Ovary (tissue), 9 donors: ENCODE data around the gene TEX47. TPM values are rescaled to one million over a fixed set of nuclear protein-coding genes. Genes with fewer than 3 reads are reported as not detected.
A peak's percentile ranks its signal among the peaks of the same experiment; 100 is the strongest.

Experiments used
- DNase-seq, 5 donors: peaks; one replicate each; pipeline ENCODE4 v3.0.0-alpha.2; 2019 to 2020
- H3K27ac ChIP-seq, 2 donors: fragments of 200-600 bp; one replicate each; pipeline versions ENCODE4 v1.5.1 to v1.8.0; 2019 to 2022
- H3K27me3 ChIP-seq: fragments of 200-600 bp; one replicate; pipeline ENCODE4 v1.8.0; 2022
- H3K36me3 ChIP-seq: fragments of 200-600 bp; sonication (generic); one replicate; pipeline ENCODE4 v1.5.1; 2019
- H3K4me1 ChIP-seq: one replicate; pipeline ENCODE4 v1.8.1; 2013; ENCODE audit warnings: mild to moderate bottlenecking, moderate library complexity; ENCODE audit not compliant: insufficient read depth
- H3K4me3 ChIP-seq: fragments of 200-600 bp; sonication (generic); one replicate; pipeline ENCODE4 v1.5.1; 2017
- H3K9me3 ChIP-seq, 2 donors: fragments of 200-600 bp in 1 of 2; sonication (generic) in 1 of 2; one replicate each; pipeline versions ENCODE4 v1.5.1 to v1.8.1; 2013 to 2019; ENCODE audit warnings: mild to moderate bottlenecking in 1 of 2, moderate library complexity in 1 of 2
- EP300 ChIP-seq: sonication (generic); formaldehyde crosslinking; IDR thresholded peaks from one replicate; pipeline ENCODE4 v1.6.1; 2017; ENCODE audit warnings: antibody characterized with exemption
- POLR2A ChIP-seq: fragments of 450-650 bp; IDR thresholded peaks from one replicate; pipeline ENCODE4 v1.6.1; 2017; ENCODE audit warnings: antibody characterized with exemption, mild to moderate bottlenecking, moderate library complexity
- WGBS, 3 donors: extraction: QIAGEN DNeasy Blood & Tissue Kit in 1 of 3; methylation state at CpG; one replicate each; pipeline versions ENCODE4 v1.1.5 to v1.1.7; 2013 to 2017; 5-methylcytosine and 5-hydroxymethylcytosine counted together
- intact Hi-C, 4 donors: fragments of 100-400 bp; cut with DNase I; formaldehyde crosslinking; loops; one replicate each; pipeline versions ENCODE4 v1.11.0 to v1.15.1; 2022 to 2023
- polyA plus RNA-seq, 2 donors: library from polyadenylated mRNA; stranded (reverse); fragments of 200-250 nt in 1 of 2; fragments of 350-450 nt in 1 of 2; fragmentation: Illumina TruSeq in 1 of 2; extraction: RNeasy Lipid Tissue Mini Kit (QIAGEN cat#74804) in 1 of 2; gene quantifications; one replicate each; pipeline ENCODE4 v1.2.3, GENCODE V29; 2013 to 2014
- total RNA-seq, 7 donors: library from RNA; depleted of rRNA in 2 of 7; stranded (reverse); fragments of >200 nt in 2 of 7; fragmentation: NEBNext Ultra II Directional in 3 of 7; extraction: Animal tissue kit (Norgen Biotek cat#: 25700) in 3 of 7; gene quantifications; one replicate each; pipeline versions ENCODE4 v1.1.0 to v1.2.4, GENCODE V29; 2016 to 2023
- TF ChIP-seq, protein P1 (sequence below), 3 donors: fragments of 450-650 bp in 2 of 3; fragments of 200-600 bp in 1 of 3; IDR thresholded peaks; one replicate each; pipeline versions ENCODE4 v1.5.1 to v1.8.0; 2016 to 2022; ENCODE audit warnings: antibody characterized with exemption in 3 of 3, mild to moderate bottlenecking in 1 of 3
- donor health status: DM: no; HTN: no; CAD: no; lungs with moderate emphysema.
- donor health status: DM: no; HTN: no; CAD: no.
- donor health status: Bipolar disorder and iron deficiency.
- donor health status: DM: yes; HTN: yes; CAD: no.
- donor health status: DM: no; HTN: no; CAD: no.
- donor health status: DM: yes; HTN: yes; CAD: no.

The TEX47 gene
- total and polyA plus RNA-seq, 9 donors = not detected

DNA sequence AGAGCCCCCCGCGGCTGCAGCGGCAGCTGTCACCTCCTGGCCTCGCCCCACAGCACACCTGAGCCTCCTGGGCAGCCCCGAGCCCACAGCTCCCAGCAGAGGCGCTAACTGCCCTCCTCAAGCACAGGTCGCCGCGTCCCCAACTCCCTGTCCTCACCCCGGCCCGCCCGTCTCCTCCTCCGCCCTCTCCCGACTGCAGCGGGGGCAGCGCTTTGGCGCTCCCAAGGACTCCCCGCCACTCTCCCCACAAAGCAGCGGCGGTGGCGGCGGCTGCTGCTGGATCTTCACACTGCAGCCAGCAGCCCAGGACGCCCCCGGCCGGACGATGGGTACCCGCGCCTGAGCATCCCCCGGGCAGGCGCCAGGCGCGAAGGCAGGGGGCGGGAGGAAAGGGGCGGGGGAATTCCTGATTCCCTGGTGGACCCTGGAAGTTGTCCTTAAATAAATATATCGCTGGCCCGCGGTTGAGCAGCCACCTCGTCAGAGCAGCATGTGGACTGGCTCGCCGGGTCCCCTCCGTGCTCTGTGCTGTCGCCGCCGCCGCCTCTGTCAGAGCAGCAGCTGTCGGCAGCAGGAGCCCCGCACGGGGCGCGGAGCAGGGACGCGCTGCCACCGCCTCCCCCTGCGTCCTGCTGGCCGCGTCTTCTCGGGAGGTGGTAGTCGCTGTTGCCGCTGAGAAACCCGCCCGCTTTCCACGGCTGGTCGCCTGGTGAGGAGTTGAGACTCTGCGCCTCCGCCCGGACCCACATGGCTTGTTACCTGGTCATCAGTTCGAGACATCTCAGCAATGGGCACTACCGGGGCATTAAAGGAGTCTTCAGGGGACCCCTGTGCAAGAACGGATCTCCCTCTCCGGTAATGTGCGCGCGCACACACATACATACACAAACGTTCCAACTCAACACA lies 36.1 kb downstream of the TEX47 start, which contains the start of gene ZNF804B:
Gene ZNF804B, plus strand, starts transcription at position 471 of the 906 bp plus-strand sequence. Its CDS starts 277 bp downstream, at position 748.
- Histone ChIP-seq H3K27me3 (no peaks in the 10 kb centered on the region), H3K27ac (no peak within 1 kb of the TSS), H3K9me3 (no peaks in the 10 kb centered on the region), H3K4me1 (no peaks in the 10 kb centered on the region), H3K36me3 (no peaks in the 10 kb centered on the region), H3K4me3 (peak within 1 kb of the TSS; percentile 36)
- TF ChIP-seq EP300 = no peak
- TF ChIP-seq, protein P1, sequence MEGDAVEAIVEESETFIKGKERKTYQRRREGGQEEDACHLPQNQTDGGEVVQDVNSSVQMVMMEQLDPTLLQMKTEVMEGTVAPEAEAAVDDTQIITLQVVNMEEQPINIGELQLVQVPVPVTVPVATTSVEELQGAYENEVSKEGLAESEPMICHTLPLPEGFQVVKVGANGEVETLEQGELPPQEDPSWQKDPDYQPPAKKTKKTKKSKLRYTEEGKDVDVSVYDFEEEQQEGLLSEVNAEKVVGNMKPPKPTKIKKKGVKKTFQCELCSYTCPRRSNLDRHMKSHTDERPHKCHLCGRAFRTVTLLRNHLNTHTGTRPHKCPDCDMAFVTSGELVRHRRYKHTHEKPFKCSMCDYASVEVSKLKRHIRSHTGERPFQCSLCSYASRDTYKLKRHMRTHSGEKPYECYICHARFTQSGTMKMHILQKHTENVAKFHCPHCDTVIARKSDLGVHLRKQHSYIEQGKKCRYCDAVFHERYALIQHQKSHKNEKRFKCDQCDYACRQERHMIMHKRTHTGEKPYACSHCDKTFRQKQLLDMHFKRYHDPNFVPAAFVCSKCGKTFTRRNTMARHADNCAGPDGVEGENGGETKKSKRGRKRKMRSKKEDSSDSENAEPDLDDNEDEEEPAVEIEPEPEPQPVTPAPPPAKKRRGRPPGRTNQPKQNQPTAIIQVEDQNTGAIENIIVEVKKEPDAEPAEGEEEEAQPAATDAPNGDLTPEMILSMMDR (IDR thresholded peaks at IDR 0.05) = no peak
- no peak for TF ChIP-seq POLR2A
- intact Hi-C loops = no loop called here
- peak in 2 of 5 donors; percentile 16 to 23 for DNase-seq
- 3 to 6% (median 6%) methylated on average over 52 to 74 of the region's 74 CpGs for WGBS, 3 donors

DNA sequence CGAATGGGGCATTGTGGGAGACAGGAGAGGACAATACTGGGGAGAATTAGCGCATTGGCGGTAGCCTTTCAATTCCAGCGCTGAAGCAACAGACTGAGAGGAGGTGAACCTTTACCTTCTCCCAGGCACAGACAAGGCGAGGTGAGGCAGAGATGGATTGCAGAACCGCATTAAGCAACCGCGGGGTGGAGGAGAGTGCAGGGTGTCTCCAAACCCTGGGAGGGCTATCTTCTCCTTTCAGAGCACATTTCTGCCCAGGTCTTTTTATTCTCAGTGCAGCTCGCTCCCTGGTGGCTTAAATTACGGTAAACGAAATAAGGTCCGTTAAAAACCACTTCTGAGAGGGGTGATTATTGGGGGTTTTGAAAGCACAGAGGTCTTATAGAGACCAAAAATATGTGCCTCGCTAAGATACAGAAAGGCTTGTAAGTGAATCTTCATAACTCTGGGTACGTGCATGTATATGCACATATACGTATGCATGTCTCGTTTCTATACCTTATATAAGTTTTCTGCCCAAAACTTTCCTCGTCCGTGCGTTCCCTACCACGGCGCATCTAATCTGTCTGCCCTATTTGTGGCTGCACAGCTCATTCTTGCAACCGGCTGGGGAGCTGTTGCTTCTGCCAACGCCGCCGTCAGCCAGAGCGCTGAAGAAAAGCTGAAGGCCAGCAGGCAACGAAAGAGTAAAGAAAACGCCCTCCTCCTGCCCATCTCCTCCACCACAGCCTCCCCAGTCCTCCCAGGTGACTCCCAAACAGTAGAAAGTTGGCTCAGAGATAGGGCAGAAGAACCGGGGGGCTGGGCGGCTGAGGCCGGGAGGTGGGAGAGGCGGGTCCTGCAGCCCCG lies 36.9 kb downstream of the TEX47 start:
- peak in 2 of 5 donors; percentile 25 to 29 for DNase-seq
- no peak overlapping the region for H3K27ac ChIP-seq
- no peaks in the 10 kb centered on the region for H3K9me3 ChIP-seq
- no peaks in the 10 kb centered on the region for H3K4me1 ChIP-seq
- no peaks in the 10 kb centered on the region for H3K27me3 ChIP-seq
- H3K36me3 ChIP-seq = no peaks in the 10 kb centered on the region
- intact Hi-C loops = no loop called here
- WGBS, 3 donors = 5 to 6% (median 5%) methylated on average over 33 of the region's 33 CpGs
- no peak for TF ChIP-seq EP300
- TF ChIP-seq, protein P1 (IDR thresholded peaks at IDR 0.05) = no peak
- no peak for TF ChIP-seq POLR2A
- H3K4me3 ChIP-seq = peak overlapping the region; percentile 36

DNA sequence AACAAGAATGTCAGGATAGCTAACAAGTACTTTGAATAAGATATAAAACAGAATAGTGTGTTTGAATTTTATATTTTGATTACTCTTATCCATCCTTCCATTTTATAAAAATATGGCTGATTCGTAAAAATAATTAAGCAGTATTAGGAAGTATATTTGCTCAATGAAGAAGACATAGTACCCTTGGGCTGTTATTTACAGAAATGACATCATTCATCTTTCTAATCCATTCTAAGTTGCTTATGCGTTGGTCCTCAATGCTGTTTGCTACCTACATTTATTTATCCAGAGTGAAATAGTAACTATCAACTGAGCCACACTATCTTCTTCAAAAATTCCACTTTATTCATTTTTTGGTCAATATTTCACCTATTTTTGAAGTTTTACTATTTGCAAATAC lies 38.2 kb downstream of the TEX47 start:
- DNase-seq = no peak
- Histone ChIP-seq H3K4me1 (no peaks in the 10 kb centered on the region), H3K9me3 (no peaks in the 10 kb centered on the region), H3K36me3 (no peaks in the 10 kb centered on the region), H3K27me3 (no peaks in the 10 kb centered on the region), H3K4me3 (no peak overlapping the region), H3K27ac (no peak overlapping the region)
- 86 to 95% (median 95%) methylated on average over 2 of the region's 2 CpGs for WGBS, 3 donors
- intact Hi-C loops = no loop called here
- TF ChIP-seq EP300 = no peak
- no peak for TF ChIP-seq POLR2A
- TF ChIP-seq, protein P1 (IDR thresholded peaks at IDR 0.05) = no peak

DNA sequence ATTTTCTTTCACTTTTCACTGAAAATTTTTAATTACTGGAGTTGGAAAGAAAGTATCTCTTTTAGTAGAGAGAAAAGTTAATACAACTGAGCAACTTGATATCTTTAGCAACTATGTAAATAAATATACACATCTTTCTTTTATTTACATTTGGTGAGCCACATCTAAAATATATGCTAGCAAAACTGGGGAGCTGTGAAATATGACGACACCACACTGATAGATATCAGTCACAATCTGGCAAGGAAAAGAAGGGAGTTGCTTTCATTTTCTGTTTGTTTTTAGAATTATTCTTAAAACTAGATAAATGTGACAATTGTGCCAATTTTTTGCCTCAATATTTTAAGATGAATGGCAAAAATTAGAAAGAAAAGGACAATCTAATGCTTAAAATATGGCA lies 38.7 kb downstream of the TEX47 start:
- no peak for DNase-seq
- no peaks in the 10 kb centered on the region for H3K36me3 ChIP-seq
- no peaks in the 10 kb centered on the region for H3K9me3 ChIP-seq
- intact Hi-C loops = no loop called here
- H3K4me1 ChIP-seq = no peaks in the 10 kb centered on the region
- TF ChIP-seq EP300 (no peak), POLR2A (no peak)
- TF ChIP-seq, protein P1 (IDR thresholded peaks at IDR 0.05) = no peak
- no peak overlapping the region for H3K27ac ChIP-seq
- H3K4me3 ChIP-seq = no peak overlapping the region
- H3K27me3 ChIP-seq = no peaks in the 10 kb centered on the region
- 29 to 58% (median 39%) methylated on average over 1 of the region's 1 CpG for WGBS, 3 donors
